WTC11 (cell line): ENCODE data around the gene SMIM41. TPM values are rescaled to one million over a fixed set of nuclear protein-coding genes. Genes with fewer than 3 reads are reported as not detected.

Experiments
- ATAC-seq: fragments of 200-7000 bp; cut with Tn5 transposase; 2 replicates; pipeline ENCODE4 v1.10.0; 2021; ENCODE audit warnings: mild to moderate bottlenecking, moderate library complexity
- CTCF ChIA-PET: fragments of 300-600 bp; sonication (Branson Sonifier 250); formaldehyde crosslinking; loops from one replicate; lab custom pipeline; 2021; ENCODE audit warnings: antibody characterized with exemption; lab: Charles Lee
- POLR2A ChIA-PET: fragments of 350-600 bp; sonication (Branson Sonifier 250); formaldehyde crosslinking; loops from one replicate; lab custom pipeline; 2021; ENCODE audit warnings: antibody characterized with exemption; lab: Charles Lee
- DNase-seq: peaks from one replicate; pipeline ENCODE4 v3.0.0; 2021; ENCODE audit warnings: low spot score
- H3K27ac Mint-ChIP-seq: 2 replicates; pipeline ENCODE4 v1.8.0; 2021; ENCODE audit warnings: mixed read lengths
- H3K27me3 Mint-ChIP-seq: 2 replicates; pipeline ENCODE4 v1.8.0; 2021; ENCODE audit warnings: low read depth, mild to moderate bottlenecking, moderate library complexity, mixed read lengths
- H3K36me3 Mint-ChIP-seq: 2 replicates; pipeline ENCODE4 v1.8.0; 2021; ENCODE audit warnings: mixed read lengths
- H3K4me1 Mint-ChIP-seq: 2 replicates; pipeline ENCODE4 v1.8.0; 2022; ENCODE audit warnings: mixed read lengths
- H3K4me3 Mint-ChIP-seq: 2 replicates; pipeline ENCODE4 v1.8.0; 2021; ENCODE audit warnings: mild to moderate bottlenecking, moderate library complexity, mixed read lengths
- H3K9me3 Mint-ChIP-seq: 2 replicates; pipeline ENCODE4 v1.8.0; 2021; ENCODE audit warnings: mixed read lengths
- ATF3 ChIP-seq: sonication (generic); formaldehyde crosslinking; conservative IDR thresholded peaks from 2 replicates; pipeline ENCODE4 v1.8.1; 2022; ENCODE audit warnings: mild to moderate bottlenecking, missing genetic modification reagents
- CDX4 ChIP-seq: fragments of 250-450 bp; sonication (Bioruptor Pico); IDR thresholded peaks from 2 replicates; pipeline ENCODE4 v1.9.0; 2021; ENCODE audit warnings: moderate library complexity, mild to moderate bottlenecking, inconsistent platforms, borderline replicate concordance
- CTCF ChIP-seq: fragments of 200-600 bp; IDR thresholded peaks from 2 replicates; pipeline ENCODE4 v1.8.0; 2022; ENCODE audit warnings: antibody characterized with exemption
- E2F4 ChIP-seq: sonication (generic); formaldehyde crosslinking; IDR thresholded peaks from 2 replicates; pipeline ENCODE4 v1.8.1; 2022; ENCODE audit warnings: low read depth, mild to moderate bottlenecking, moderate library complexity, missing genetic modification reagents, borderline replicate concordance
- EMX1 ChIP-seq: fragments of 250-450 bp; sonication (Bioruptor Pico); IDR thresholded peaks from 2 replicates; pipeline ENCODE4 v1.8.0; 2021; ENCODE audit warnings: mild to moderate bottlenecking
- FOXK1 ChIP-seq: sonication (generic); formaldehyde crosslinking; IDR thresholded peaks from 2 replicates; pipeline ENCODE4 v1.8.0; 2022; ENCODE audit warnings: mild to moderate bottlenecking, moderate library complexity, missing genetic modification reagents
- JAZF1 ChIP-seq: fragments of 250-450 bp; sonication (Bioruptor Pico); IDR thresholded peaks from 2 replicates; pipeline ENCODE4 v1.9.0; 2021; ENCODE audit warnings: moderate library complexity, mild to moderate bottlenecking, inconsistent platforms
- JUN ChIP-seq: sonication (generic); formaldehyde crosslinking; IDR thresholded peaks from 2 replicates; pipeline ENCODE4 v1.8.0; 2023; ENCODE audit warnings: mild to moderate bottlenecking, missing genetic modification reagents
- MYBL2 ChIP-seq: sonication (generic); formaldehyde crosslinking; IDR thresholded peaks from 2 replicates; pipeline ENCODE4 v1.8.1; 2023; ENCODE audit warnings: mild to moderate bottlenecking, moderate library complexity, missing genetic modification reagents
- NFYB ChIP-seq: sonication (generic); formaldehyde crosslinking; conservative IDR thresholded peaks from 2 replicates; pipeline ENCODE4 v1.8.0; 2022; ENCODE audit warnings: low read depth, missing genetic modification reagents
- RELA ChIP-seq: sonication (generic); formaldehyde crosslinking; IDR thresholded peaks from 2 replicates; pipeline ENCODE4 v1.8.1; 2022; ENCODE audit warnings: missing genetic modification reagents, mild to moderate bottlenecking, borderline replicate concordance
- SMAD3 ChIP-seq: sonication (generic); formaldehyde crosslinking; IDR thresholded peaks from 2 replicates; pipeline ENCODE4 v1.8.0; 2022; ENCODE audit warnings: missing genetic modification reagents, mild to moderate bottlenecking, borderline replicate concordance
- SOX15 ChIP-seq: fragments of 250-450 bp; sonication (Bioruptor Pico); IDR thresholded peaks from 2 replicates; pipeline ENCODE4 v1.9.0; 2021; ENCODE audit warnings: mild to moderate bottlenecking
- TEAD1 ChIP-seq: sonication (generic); formaldehyde crosslinking; IDR thresholded peaks from 2 replicates; pipeline ENCODE4 v1.8.0; 2022; ENCODE audit warnings: mild to moderate bottlenecking, missing genetic modification reagents
- ZNF121 ChIP-seq: sonication (generic); formaldehyde crosslinking; IDR thresholded peaks from 2 replicates; pipeline ENCODE4 v1.8.0; 2023; ENCODE audit warnings: missing genetic modification reagents
- ZNF396 ChIP-seq: fragments of 250-450 bp; sonication (Bioruptor Pico); IDR thresholded peaks from 2 replicates; pipeline ENCODE4 v1.8.0; 2021; ENCODE audit warnings: mild to moderate bottlenecking, moderate library complexity, borderline replicate concordance
- ZNF532 ChIP-seq: fragments of 250-450 bp; sonication (Bioruptor Pico); IDR thresholded peaks from 2 replicates; pipeline ENCODE4 v1.9.0; 2021; ENCODE audit warnings: mild to moderate bottlenecking, borderline replicate concordance
- total RNA-seq: library from RNA; stranded (reverse); gene quantifications from 3 replicates; pipeline ENCODE4 v1.2.3, GENCODE V29; 2021
- TF ChIP-seq, protein P1 (sequence below): sonication (generic); formaldehyde crosslinking; IDR thresholded peaks from 2 replicates; pipeline ENCODE4 v1.8.0; 2022; ENCODE audit warnings: missing genetic modification reagents
- TF ChIP-seq, protein P2 (sequence below): sonication (generic); formaldehyde crosslinking; conservative IDR thresholded peaks from 2 replicates; pipeline ENCODE4 v1.8.1; 2023; ENCODE audit warnings: mild to moderate bottlenecking, low read depth, missing genetic modification reagents, moderate library complexity

The SMIM41 gene
- total RNA-seq, 1 experiment from 2014 or later, result not detected

GRCh38 chr12:52156757-52157565, 77.5 kb downstream of the SMIM41 start:
- ChIA-PET CTCF (interaction anchor here (0.5 to 2.4 kb wide), 90 partner anchors 9 to 1854 kb away, joined by 3 to 60 read pairs (median 4); partner anchors contain the start of genes KRT5, KRT7 and KRT83), POLR2A (no interaction called here)
- ATAC-seq (peak; percentile 88), DNase-seq (peak; percentile 94)
- peaks cover 6% of the 10 kb centered on the region for H3K9me3 Mint-ChIP-seq
- no peak overlapping the region for H3K4me3 Mint-ChIP-seq
- no peaks in the 10 kb centered on the region for H3K36me3 Mint-ChIP-seq
- no peak overlapping the region for H3K27ac Mint-ChIP-seq
- H3K27me3 Mint-ChIP-seq, result no peaks in the 10 kb centered on the region
- H3K4me1 Mint-ChIP-seq, result no peaks in the 10 kb centered on the region
- TF ChIP-seq CTCF, result peak; percentile 97
- TF ChIP-seq NFYB, result no peak
- no peak for TF ChIP-seq TEAD1 (CRISPR knock-in tag)
- no peak for TF ChIP-seq SOX15 (CRISPR knock-in tag)
- peak; percentile 92 for TF ChIP-seq ZNF121
- TF ChIP-seq EMX1 (CRISPR knock-in tag), result no peak
- TF ChIP-seq RELA (CRISPR knock-in tag), result no peak
- TF ChIP-seq, protein P1, sequence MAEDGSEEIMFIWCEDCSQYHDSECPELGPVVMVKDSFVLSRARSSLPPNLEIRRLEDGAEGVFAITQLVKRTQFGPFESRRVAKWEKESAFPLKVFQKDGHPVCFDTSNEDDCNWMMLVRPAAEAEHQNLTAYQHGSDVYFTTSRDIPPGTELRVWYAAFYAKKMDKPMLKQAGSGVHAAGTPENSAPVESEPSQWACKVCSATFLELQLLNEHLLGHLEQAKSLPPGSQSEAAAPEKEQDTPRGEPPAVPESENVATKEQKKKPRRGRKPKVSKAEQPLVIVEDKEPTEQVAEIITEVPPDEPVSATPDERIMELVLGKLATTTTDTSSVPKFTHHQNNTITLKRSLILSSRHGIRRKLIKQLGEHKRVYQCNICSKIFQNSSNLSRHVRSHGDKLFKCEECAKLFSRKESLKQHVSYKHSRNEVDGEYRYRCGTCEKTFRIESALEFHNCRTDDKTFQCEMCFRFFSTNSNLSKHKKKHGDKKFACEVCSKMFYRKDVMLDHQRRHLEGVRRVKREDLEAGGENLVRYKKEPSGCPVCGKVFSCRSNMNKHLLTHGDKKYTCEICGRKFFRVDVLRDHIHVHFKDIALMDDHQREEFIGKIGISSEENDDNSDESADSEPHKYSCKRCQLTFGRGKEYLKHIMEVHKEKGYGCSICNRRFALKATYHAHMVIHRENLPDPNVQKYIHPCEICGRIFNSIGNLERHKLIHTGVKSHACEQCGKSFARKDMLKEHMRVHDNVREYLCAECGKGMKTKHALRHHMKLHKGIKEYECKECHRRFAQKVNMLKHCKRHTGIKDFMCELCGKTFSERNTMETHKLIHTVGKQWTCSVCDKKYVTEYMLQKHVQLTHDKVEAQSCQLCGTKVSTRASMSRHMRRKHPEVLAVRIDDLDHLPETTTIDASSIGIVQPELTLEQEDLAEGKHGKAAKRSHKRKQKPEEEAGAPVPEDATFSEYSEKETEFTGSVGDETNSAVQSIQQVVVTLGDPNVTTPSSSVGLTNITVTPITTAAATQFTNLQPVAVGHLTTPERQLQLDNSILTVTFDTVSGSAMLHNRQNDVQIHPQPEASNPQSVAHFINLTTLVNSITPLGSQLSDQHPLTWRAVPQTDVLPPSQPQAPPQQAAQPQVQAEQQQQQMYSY (CRISPR knock-in tag), result no peak
- no peak for TF ChIP-seq JAZF1 (CRISPR knock-in tag)
- no peak for TF ChIP-seq CDX4
- TF ChIP-seq ZNF396 (CRISPR knock-in tag), result no peak

GRCh38 chr12:52157566-52158150, 78.2 kb downstream of the SMIM41 start:
- ChIA-PET CTCF (interaction anchor here (0.6 to 2.4 kb wide), 33 partner anchors 10 to 722 kb away, joined by 3 to 60 read pairs (median 9); partner anchors contain the start of gene KRT7), POLR2A (no interaction called here)
- TF ChIP-seq, protein P2, sequence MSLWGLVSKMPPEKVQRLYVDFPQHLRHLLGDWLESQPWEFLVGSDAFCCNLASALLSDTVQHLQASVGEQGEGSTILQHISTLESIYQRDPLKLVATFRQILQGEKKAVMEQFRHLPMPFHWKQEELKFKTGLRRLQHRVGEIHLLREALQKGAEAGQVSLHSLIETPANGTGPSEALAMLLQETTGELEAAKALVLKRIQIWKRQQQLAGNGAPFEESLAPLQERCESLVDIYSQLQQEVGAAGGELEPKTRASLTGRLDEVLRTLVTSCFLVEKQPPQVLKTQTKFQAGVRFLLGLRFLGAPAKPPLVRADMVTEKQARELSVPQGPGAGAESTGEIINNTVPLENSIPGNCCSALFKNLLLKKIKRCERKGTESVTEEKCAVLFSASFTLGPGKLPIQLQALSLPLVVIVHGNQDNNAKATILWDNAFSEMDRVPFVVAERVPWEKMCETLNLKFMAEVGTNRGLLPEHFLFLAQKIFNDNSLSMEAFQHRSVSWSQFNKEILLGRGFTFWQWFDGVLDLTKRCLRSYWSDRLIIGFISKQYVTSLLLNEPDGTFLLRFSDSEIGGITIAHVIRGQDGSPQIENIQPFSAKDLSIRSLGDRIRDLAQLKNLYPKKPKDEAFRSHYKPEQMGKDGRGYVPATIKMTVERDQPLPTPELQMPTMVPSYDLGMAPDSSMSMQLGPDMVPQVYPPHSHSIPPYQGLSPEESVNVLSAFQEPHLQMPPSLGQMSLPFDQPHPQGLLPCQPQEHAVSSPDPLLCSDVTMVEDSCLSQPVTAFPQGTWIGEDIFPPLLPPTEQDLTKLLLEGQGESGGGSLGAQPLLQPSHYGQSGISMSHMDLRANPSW, result no peak
- TF ChIP-seq MYBL2 (CRISPR knock-in tag), result no peak
- no peak for TF ChIP-seq JUN (CRISPR knock-in tag)
- TF ChIP-seq FOXK1 (CRISPR knock-in tag), result no peak
- no peak for TF ChIP-seq ZNF532 (CRISPR knock-in tag)
- TF ChIP-seq SMAD3 (CRISPR knock-in tag), result no peak
- no peak for TF ChIP-seq ATF3
- no peak for TF ChIP-seq E2F4 (CRISPR knock-in tag)

More at GRCh38 chr12:52157566-52158150, 78.2 kb downstream of the SMIM41 start:
- Mint-ChIP-seq H3K27ac (no peak overlapping the region), H3K9me3 (peaks cover 6% of the 10 kb centered on the region), H3K4me3 (no peak overlapping the region), H3K36me3 (no peaks in the 10 kb centered on the region), H3K27me3 (no peaks in the 10 kb centered on the region), H3K4me1 (no peaks in the 10 kb centered on the region; the same call in 1 of the 2 replicates)
- DNase-seq, result no peak
- ATAC-seq, result no peak
